ENCODE results near the gene KDELR3.

- TF ChIP-seq, protein P1, sequence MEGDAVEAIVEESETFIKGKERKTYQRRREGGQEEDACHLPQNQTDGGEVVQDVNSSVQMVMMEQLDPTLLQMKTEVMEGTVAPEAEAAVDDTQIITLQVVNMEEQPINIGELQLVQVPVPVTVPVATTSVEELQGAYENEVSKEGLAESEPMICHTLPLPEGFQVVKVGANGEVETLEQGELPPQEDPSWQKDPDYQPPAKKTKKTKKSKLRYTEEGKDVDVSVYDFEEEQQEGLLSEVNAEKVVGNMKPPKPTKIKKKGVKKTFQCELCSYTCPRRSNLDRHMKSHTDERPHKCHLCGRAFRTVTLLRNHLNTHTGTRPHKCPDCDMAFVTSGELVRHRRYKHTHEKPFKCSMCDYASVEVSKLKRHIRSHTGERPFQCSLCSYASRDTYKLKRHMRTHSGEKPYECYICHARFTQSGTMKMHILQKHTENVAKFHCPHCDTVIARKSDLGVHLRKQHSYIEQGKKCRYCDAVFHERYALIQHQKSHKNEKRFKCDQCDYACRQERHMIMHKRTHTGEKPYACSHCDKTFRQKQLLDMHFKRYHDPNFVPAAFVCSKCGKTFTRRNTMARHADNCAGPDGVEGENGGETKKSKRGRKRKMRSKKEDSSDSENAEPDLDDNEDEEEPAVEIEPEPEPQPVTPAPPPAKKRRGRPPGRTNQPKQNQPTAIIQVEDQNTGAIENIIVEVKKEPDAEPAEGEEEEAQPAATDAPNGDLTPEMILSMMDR (IDR thresholded peaks at IDR 0.05) = no peak
- TF ChIP-seq POLR2A (IDR thresholded peaks at IDR 0.05) (no peak), POLR2AphosphoS5 (IDR thresholded peaks at IDR 0.05) (no peak)
Measured at GRCh38 chr22:38485783-38486182, 17.9 kb downstream of the KDELR3 start.

Data from breast epithelium (tissue), 3 donors.